Parathyroid adenoma (tissue), 2 donors: Measurements from ENCODE around the gene SLC26A1.

Experiments used
- H2AFZ ChIP-seq: fragments of 300-600 bp; sonication (generic); one replicate; pipeline ENCODE4 v1.7.0; 2017; ENCODE audit warnings: antibody characterized with exemption, mild to moderate bottlenecking
- H3K27ac ChIP-seq: fragments of 300-600 bp; sonication (generic); one replicate; pipeline ENCODE4 v1.7.0; 2017
- H3K27me3 ChIP-seq: fragments of 300-600 bp; sonication (generic); one replicate; pipeline ENCODE4 v1.7.0; 2017; ENCODE audit warnings: low read length; ENCODE audit not compliant: control insufficient read depth, insufficient read depth
- H3K36me3 ChIP-seq: fragments of 300-600 bp; sonication (generic); one replicate; pipeline ENCODE4 v1.7.0; 2017; ENCODE audit warnings: low read length; ENCODE audit not compliant: control insufficient read depth, insufficient read depth
- H3K4me1 ChIP-seq: fragments of 300-600 bp; sonication (generic); one replicate; pipeline ENCODE4 v1.7.0; 2017; ENCODE audit warnings: control low read depth
- H3K4me2 ChIP-seq: fragments of 300-600 bp; sonication (generic); one replicate; pipeline ENCODE4 v1.7.0; 2017; ENCODE audit warnings: low read length
- H3K4me3 ChIP-seq: fragments of 300-600 bp; sonication (generic); one replicate; pipeline ENCODE4 v1.7.0; 2017; ENCODE audit warnings: low read depth, low read length
- H3K79me2 ChIP-seq: fragments of 300-600 bp; sonication (generic); one replicate; pipeline ENCODE4 v1.7.0; 2017; ENCODE audit warnings: control low read depth
- H3K9ac ChIP-seq: fragments of 300-600 bp; sonication (generic); one replicate; pipeline ENCODE4 v1.7.0; 2017; ENCODE audit warnings: mild to moderate bottlenecking
- H3K9me3 ChIP-seq: fragments of 300-600 bp; sonication (generic); one replicate; pipeline ENCODE4 v1.7.0; 2017; ENCODE audit warnings: low read length; ENCODE audit not compliant: control insufficient read depth
- TF ChIP-seq, protein P1 (sequence below): fragments of 300-600 bp; sonication (generic); IDR thresholded peaks from one replicate; pipeline ENCODE4 v1.7.0; 2017; ENCODE audit warnings: antibody characterized with exemption, mild to moderate bottlenecking
- donor health status: primary hyperparathyroidism.

Gene SLC26A1

DNA sequence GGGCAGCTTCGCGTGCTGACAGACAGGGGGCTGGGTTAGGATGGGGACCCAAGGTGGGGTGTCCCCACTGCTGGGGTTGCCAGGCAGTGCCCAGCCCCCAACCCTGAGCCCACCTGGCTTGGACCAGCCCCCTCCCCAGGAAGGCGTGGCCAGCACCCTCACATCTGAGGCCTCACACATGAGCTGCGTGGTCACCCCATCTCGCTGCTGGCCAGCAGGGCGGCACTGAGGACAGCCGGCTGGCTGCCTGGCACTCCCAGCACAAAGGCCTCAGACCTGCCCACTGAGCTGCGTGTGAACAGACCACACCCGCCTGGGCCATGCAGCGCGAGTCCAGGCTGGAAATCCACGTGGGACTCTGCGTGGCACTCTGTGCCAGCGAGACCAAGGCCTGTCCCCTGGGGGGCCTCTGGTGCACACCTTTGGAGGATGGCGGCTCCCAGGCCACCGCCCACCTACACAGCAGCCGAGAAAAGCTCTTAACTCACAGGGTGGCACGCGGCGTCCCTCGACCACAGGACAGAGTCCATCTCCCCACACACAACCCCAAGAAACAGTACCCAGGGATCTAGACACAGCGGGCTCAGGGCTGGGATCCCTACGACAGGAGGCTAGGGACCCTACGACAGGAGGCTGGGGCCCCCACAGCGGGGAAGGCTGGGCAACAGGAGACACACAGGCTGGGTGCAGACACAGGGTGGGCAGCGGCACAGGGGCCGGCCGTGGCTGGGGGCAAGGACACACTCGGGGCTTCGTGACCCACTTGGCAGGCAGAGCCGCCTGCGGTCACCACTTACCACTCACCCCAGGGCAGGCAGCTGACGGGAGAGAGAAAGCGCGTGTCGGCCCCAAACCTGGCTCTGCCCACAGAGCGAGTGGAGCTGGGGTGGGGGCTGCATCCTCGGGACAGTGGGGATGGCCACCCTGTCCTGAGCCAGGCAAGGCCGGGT lies 29.7 kb downstream of the SLC26A1 start:
- Histone ChIP-seq H3K4me3 (no peak overlapping the region), H3K4me2 (no peak overlapping the region), H3K9ac (no peak overlapping the region), H2AFZ (no peak overlapping the region), H3K9me3 (no peaks in the 10 kb centered on the region), H3K79me2 (no peaks in the 10 kb centered on the region), H3K27me3 (no peaks in the 10 kb centered on the region), H3K4me1 (no peaks in the 10 kb centered on the region), H3K27ac (no peak overlapping the region), H3K36me3 (no peaks in the 10 kb centered on the region)
- TF ChIP-seq, protein P1, sequence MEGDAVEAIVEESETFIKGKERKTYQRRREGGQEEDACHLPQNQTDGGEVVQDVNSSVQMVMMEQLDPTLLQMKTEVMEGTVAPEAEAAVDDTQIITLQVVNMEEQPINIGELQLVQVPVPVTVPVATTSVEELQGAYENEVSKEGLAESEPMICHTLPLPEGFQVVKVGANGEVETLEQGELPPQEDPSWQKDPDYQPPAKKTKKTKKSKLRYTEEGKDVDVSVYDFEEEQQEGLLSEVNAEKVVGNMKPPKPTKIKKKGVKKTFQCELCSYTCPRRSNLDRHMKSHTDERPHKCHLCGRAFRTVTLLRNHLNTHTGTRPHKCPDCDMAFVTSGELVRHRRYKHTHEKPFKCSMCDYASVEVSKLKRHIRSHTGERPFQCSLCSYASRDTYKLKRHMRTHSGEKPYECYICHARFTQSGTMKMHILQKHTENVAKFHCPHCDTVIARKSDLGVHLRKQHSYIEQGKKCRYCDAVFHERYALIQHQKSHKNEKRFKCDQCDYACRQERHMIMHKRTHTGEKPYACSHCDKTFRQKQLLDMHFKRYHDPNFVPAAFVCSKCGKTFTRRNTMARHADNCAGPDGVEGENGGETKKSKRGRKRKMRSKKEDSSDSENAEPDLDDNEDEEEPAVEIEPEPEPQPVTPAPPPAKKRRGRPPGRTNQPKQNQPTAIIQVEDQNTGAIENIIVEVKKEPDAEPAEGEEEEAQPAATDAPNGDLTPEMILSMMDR, result no peak

DNA sequence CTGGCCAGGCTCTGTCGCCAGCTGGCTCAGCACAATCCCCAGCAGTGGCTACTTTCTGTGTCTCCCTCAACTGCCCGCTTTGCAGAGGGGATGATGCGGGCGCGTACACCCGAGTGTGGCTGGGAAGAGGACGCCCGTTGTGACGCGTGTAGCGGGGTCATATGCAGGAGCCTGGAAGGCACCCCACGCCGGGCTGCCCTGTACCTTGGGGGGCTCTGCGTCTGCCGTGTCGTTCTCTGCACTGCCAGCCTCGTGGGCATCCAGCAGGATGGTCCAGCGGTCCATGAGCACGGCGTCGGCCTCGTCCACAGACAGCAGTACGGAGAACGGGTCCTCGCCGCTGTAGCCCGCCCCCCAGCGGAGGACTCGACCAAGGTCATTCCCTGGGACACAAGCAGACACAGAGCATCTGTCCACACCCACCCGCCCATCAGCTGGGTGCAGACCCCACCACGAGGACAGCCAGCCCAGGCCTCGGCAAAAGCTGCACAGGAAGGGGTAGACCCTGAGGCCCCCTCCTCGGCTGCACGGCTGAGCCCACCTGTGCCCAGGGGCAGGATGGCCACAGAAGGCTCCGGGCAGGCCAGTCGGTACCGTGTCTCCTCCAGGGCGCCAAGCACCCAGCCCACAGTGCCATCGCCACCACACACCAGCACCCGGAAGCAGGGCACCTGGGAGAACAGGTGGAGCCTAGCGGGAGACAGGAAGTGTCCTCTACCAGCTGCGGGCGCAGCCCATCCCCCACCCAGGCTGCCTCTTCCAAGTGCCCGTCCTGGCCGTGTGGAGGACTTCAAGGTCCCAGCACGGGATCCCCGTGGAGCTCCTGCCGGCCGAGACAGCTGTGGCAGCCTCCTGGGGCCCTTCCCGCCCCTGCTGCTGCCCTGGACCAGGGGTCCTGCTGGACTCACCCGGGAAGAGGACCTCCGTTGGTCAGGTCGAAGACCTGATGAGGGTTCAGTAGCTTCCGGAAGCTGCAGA lies 30.7 kb downstream of the SLC26A1 start:
- Histone ChIP-seq H3K36me3 (no peaks in the 10 kb centered on the region), H3K79me2 (no peaks in the 10 kb centered on the region), H3K9ac (no peak overlapping the region), H3K27me3 (no peaks in the 10 kb centered on the region), H3K4me3 (no peak overlapping the region), H2AFZ (no peak overlapping the region), H3K4me1 (no peaks in the 10 kb centered on the region), H3K9me3 (no peaks in the 10 kb centered on the region), H3K4me2 (no peak overlapping the region), H3K27ac (no peak overlapping the region)
- TF ChIP-seq, protein P1, result no peak

DNA sequence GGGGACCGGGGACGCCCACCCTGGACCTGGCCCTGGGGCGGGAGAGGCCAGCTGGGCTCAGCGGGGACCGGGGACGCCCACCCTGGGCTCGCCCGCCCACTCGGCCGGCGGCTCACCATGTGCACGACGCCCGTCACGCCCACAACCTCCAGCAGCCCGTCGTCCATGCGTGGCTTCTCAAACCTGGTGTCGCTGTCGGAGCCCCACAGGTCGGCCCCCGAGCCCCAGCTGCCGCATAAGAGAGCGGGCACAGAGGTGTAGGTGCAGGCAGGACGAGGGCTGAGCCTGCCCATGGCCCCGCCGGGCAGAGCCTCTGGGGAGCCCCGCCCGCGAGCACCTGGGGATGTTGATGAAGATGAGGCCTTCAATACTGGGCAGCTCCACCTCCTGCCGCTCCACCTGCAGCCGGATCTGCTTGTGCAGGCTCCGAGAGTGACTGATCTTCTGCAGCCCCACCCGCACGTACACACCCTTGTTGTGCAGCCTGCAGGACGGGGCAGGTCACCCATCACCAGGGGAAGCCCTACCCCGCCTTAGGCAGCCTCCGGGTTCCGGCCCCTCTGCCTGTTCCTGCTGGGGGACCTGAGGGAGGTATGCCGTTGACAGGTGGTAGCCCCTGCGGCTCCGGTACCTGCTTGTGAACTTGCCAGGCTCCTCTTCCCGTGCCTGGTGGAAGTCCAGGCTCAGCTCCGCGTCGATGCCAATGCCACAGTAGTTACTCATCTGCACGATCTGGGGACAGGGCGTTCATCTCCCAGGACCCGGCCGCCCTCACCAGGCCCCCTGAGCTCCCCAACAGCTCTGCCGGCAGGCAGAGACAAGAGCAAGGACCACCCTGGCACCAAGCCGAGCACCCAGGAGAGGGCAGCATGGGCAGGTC lies 31.6 kb downstream of the SLC26A1 start:
- no peaks in the 10 kb centered on the region for H3K9me3 ChIP-seq
- no peak overlapping the region for H3K27ac ChIP-seq
- H3K4me3 ChIP-seq, result no peak overlapping the region
- no peak overlapping the region for H3K4me2 ChIP-seq
- no peak overlapping the region for H2AFZ ChIP-seq
- H3K36me3 ChIP-seq, result no peaks in the 10 kb centered on the region
- H3K9ac ChIP-seq, result no peak overlapping the region
- H3K27me3 ChIP-seq, result no peaks in the 10 kb centered on the region
- H3K4me1 ChIP-seq, result no peaks in the 10 kb centered on the region
- TF ChIP-seq, protein P1, result no peak
- H3K79me2 ChIP-seq, result no peaks in the 10 kb centered on the region

DNA sequence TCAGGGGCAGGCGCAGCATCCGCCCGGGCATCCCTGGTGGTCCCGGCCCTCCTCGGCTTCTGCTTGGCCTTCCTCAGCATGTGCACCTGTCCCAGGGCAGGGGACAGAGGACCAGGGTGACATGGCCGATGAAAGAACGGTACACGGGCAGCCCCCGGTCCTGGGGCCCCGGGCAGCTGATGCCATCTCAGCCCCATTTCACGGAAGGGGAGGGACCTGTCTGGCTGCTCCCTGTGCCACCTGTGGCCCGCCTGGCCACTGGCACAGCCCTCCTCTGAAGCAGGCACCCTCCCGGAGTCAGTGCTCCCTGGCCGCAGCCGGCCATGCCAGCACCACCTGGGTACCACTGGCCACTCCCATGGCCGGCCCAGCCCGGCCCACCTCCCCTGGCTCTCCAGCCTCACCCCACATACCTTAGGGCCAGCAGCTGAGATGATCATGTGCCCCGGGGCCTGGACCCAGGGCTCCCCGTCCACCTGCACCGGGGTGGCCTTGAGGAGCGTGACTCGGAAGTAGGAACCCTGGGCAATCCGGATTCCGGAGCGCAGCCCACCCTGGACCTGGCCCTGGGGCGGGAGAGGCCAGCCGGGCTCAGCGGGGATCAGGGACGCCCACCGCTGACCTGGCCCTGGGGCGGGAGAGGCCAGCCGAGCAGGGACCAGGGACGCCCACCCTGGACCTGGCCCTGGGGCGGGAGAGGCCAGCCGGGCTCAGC lies 32.4 kb downstream of the SLC26A1 start:
- Histone ChIP-seq H3K4me2 (no peak overlapping the region), H3K9me3 (no peaks in the 10 kb centered on the region), H3K27ac (no peak overlapping the region), H2AFZ (no peak overlapping the region), H3K79me2 (no peaks in the 10 kb centered on the region), H3K9ac (no peak overlapping the region), H3K4me3 (no peak overlapping the region), H3K4me1 (no peaks in the 10 kb centered on the region), H3K36me3 (no peaks in the 10 kb centered on the region), H3K27me3 (no peaks in the 10 kb centered on the region)
- TF ChIP-seq, protein P1, result no peak
